DND-41 (cell line): ENCODE data around the gene CLCN7.

Experiments
- CTCF ChIP-seq: IDR thresholded peaks from 2 replicates; pipeline ENCODE4 v1.5.1; 2012; ENCODE audit warnings: borderline replicate concordance, low read length, moderate library complexity, mild to moderate bottlenecking; ENCODE audit not compliant: poor library complexity, severe bottlenecking; ENCODE audit errors: extremely low read depth
- EZH2 ChIP-seq: IDR thresholded peaks from 3 replicates; pipeline ENCODE4 v1.6.1; 2012; ENCODE audit warnings: borderline replicate concordance, low read depth, mild to moderate bottlenecking, moderate library complexity, low read length, inconsistent platforms; ENCODE audit not compliant: severe bottlenecking

GRCh38 chr16:1474082-1474795 is 589 bp downstream of the CLCN7 start:
- no peak for TF ChIP-seq CTCF
- no peak for TF ChIP-seq EZH2
